ENCODE data around the gene MS4A2.
"Not testable (repeated sequence)": the region's sequence is repeated elsewhere in the genome, so short reads cannot be mapped to it uniquely, and the experiment has no call there.

- TF ChIP-seq EP300, CTCF, POLR2A, POLR2AphosphoS5 (IDR thresholded peaks at IDR 0.05): not testable (repeated sequence)
Observed at GRCh38 chr11:60128866-60129265, 40.4 kb downstream of the MS4A2 start.
